A549 (cell line): Measurements from ENCODE around the gene TBC1D19. TPM values are rescaled to one million over a fixed set of nuclear protein-coding genes. Genes with fewer than 3 reads are reported as not detected.

Source experiments
- ATAC-seq, 2 experiments: fragments of 200-7000 bp in 1 of 2; fragments of >200 bp in 1 of 2; cut with Nextera tagmentation in 1 of 2; cut with Tn5 transposase in 1 of 2; 3 replicates each; pipeline versions ENCODE4 v1.8.0 to v1.9.1; 2018 to 2020; ENCODE audit warnings: mild to moderate bottlenecking in 1 of 2, moderate library complexity in 1 of 2
- CTCF ChIA-PET: fragments of 300-600 bp; sonication (Branson Sonifier 250); formaldehyde crosslinking; extraction: SDS; loops from one replicate; lab custom pipeline; 2021; ENCODE audit warnings: antibody characterized with exemption, inconsistent platforms; lab: Yijun Ruan, JAX
- POLR2A ChIA-PET: fragments of 350-600 bp; formaldehyde crosslinking; extraction: SDS; loops from one replicate; lab custom pipeline; 2021; ENCODE audit warnings: antibody characterized with exemption, inconsistent platforms; lab: Yijun Ruan, JAX
- DNase-seq, 2 experiments: peaks; one replicate each; pipeline versions ENCODE4 v3.0.0 to v3.0.0-alpha.2; 2011 to 2016; ENCODE audit warnings: low read depth in 1 of 2, low spot score in 1 of 2
- FAIRE-seq: peaks from 2 replicates; lab custom pipeline; 2011; peaks lifted over from hg19 to GRCh38; lab: Jason Lieb, UNC
- H3K27ac ChIP-seq, 2 experiments: fragments of >200 bp; sonication (Bioruptor Twin); formaldehyde crosslinking; 3 replicates each; pipeline ENCODE4 v1.5.1; 2016 to 2017
- H3K4me1 ChIP-seq: fragments of >200 bp; sonication (Bioruptor Twin); formaldehyde crosslinking; 3 replicates; pipeline ENCODE4 v1.6.1; 2016
- H3K4me2 ChIP-seq: fragments of >200 bp; sonication (Bioruptor Twin); formaldehyde crosslinking; 3 replicates; pipeline ENCODE4 v1.6.1; 2016
- H3K4me3 ChIP-seq: fragments of >200 bp; sonication (Bioruptor Twin); formaldehyde crosslinking; 3 replicates; pipeline ENCODE4 v1.5.1; 2016
- H3K9me3 ChIP-seq: fragments of >200 bp; sonication (Bioruptor Twin); formaldehyde crosslinking; 3 replicates; pipeline ENCODE4 v1.6.1; 2016
- GATA3 ChIP-seq: IDR thresholded peaks from 2 replicates; pipeline ENCODE4 v1.6.1; 2012; ENCODE audit warnings: borderline replicate concordance
- HDAC2 ChIP-seq: fragments of 200-600 bp; sonication (generic); IDR thresholded peaks from 2 replicates; pipeline ENCODE4 v1.6.1; 2016
- HEYL ChIP-seq: fragments of 250-450 bp; sonication (Bioruptor Pico); IDR thresholded peaks from 2 replicates; pipeline ENCODE4 v1.8.0; 2021; ENCODE audit warnings: mild to moderate bottlenecking, moderate library complexity
- HOXB13 ChIP-seq: fragments of 250-450 bp; sonication (Bioruptor Pico); IDR thresholded peaks from 2 replicates; pipeline ENCODE4 v1.5.0; 2020; ENCODE audit warnings: low read depth, mild to moderate bottlenecking, moderate library complexity
- JUNB ChIP-seq: fragments of >200 bp; sonication (Bioruptor Twin); formaldehyde crosslinking; IDR thresholded peaks from 2 replicates; pipeline ENCODE4 v1.6.1; 2016
- MAZ ChIP-seq: fragments of 150-350 bp; IDR thresholded peaks from 2 replicates; pipeline ENCODE4 v1.6.1; 2014; ENCODE audit warnings: antibody characterized with exemption, low read depth, low read length, borderline replicate concordance
- NPAS2 ChIP-seq: fragments of 250-450 bp; sonication (Bioruptor Pico); IDR thresholded peaks from 2 replicates; pipeline ENCODE4 v1.8.0; 2022; ENCODE audit warnings: mild to moderate bottlenecking, moderate library complexity, borderline replicate concordance
- NR3C1 ChIP-seq: fragments of >200 bp; sonication (Bioruptor Twin); formaldehyde crosslinking; IDR thresholded peaks from 3 replicates; pipeline ENCODE4 v1.6.1; 2017
- PHF8 ChIP-seq: fragments of 200-600 bp; sonication (generic); IDR thresholded peaks from 2 replicates; pipeline ENCODE4 v1.6.1; 2016; ENCODE audit warnings: low read depth, mild to moderate bottlenecking, antibody characterized with exemption, moderate library complexity, borderline replicate concordance
- RAD21 ChIP-seq, 2 experiments: fragments of >200 bp in 1 of 2; sonication (Bioruptor Twin) in 1 of 2; formaldehyde crosslinking in 1 of 2; IDR thresholded peaks in 1 of 2; conservative IDR thresholded peaks in 1 of 2; 2 replicates in 1 of 2; 3 replicates in 1 of 2; pipeline ENCODE4 v1.6.1; 2012 to 2018; ENCODE audit warnings: inconsistent platforms in 1 of 2
- RNF2 ChIP-seq: fragments of 200-600 bp; sonication (generic); IDR thresholded peaks from 2 replicates; pipeline ENCODE4 v1.6.1; 2016; ENCODE audit warnings: low read depth, mild to moderate bottlenecking, antibody characterized with exemption, moderate library complexity, borderline replicate concordance
- SREBF2 ChIP-seq: fragments of 450-650 bp; IDR thresholded peaks from 2 replicates; pipeline ENCODE4 v1.6.1; 2014; ENCODE audit warnings: mild to moderate bottlenecking, moderate library complexity
- TFCP2L1 ChIP-seq: fragments of 250-450 bp; sonication (Bioruptor Pico); IDR thresholded peaks from 2 replicates; pipeline ENCODE4 v1.5.0; 2021; ENCODE audit warnings: mild to moderate bottlenecking
- ZC3H11A ChIP-seq: fragments of 450-650 bp; IDR thresholded peaks from 2 replicates; pipeline ENCODE4 v1.6.1; 2014; ENCODE audit warnings: antibody characterized with exemption, mild to moderate bottlenecking
- WGBS: methylation state at CpG from one replicate; pipeline ENCODE4 v1.1.6; 2017; ENCODE audit errors: missing lambda C conversion rate; 5-methylcytosine and 5-hydroxymethylcytosine counted together
- polyA plus RNA-seq, 4 experiments: library from polyadenylated mRNA; depleted of rRNA in 3 of 4; stranded (reverse); fragments of >200 nt; fragmentation: RNase III in 1 of 4; extraction: RNeasy Plus Mini Kit Qiagen cat#74134 plus additional on column Dnase treatment in 1 of 4; gene quantifications; 2 replicates in 3 of 4; 3 replicates in 1 of 4; pipeline ENCODE4 v1.2.3, GENCODE V29; 2011 to 2017
- TF ChIP-seq, protein P1 (sequence below): IDR thresholded peaks from 2 replicates; pipeline ENCODE4 v1.6.1; 2012; ENCODE audit warnings: low read depth, borderline replicate concordance
- TF ChIP-seq, protein P2 (sequence below): fragments of 450-650 bp; IDR thresholded peaks from 2 replicates; pipeline ENCODE4 v1.6.1; 2014; ENCODE audit warnings: antibody characterized with exemption
- TF ChIP-seq, protein P3 (sequence below): fragments of 250-450 bp; sonication (Bioruptor Pico); IDR thresholded peaks from 2 replicates; pipeline ENCODE4 v1.5.0; 2020; ENCODE audit warnings: low read depth, mild to moderate bottlenecking, moderate library complexity
- TF ChIP-seq, protein P4 (sequence below): fragments of 200-600 bp; sonication (generic); IDR thresholded peaks from 2 replicates; pipeline ENCODE4 v1.6.1; 2016; ENCODE audit warnings: antibody characterized with exemption, mild to moderate bottlenecking, moderate library complexity
- TF ChIP-seq, protein P5 (sequence below): fragments of 150-350 bp; IDR thresholded peaks from 2 replicates; pipeline ENCODE4 v1.6.1; 2014; ENCODE audit warnings: low read depth, mild to moderate bottlenecking, low read length
- TF ChIP-seq, protein P6 (sequence below): fragments of >200 bp; sonication (Bioruptor Twin); formaldehyde crosslinking; IDR thresholded peaks from 3 replicates; pipeline ENCODE4 v1.6.1; 2016

Gene TBC1D19
- polyA plus RNA-seq, 2 of the 4 experiments (the other 2 are of a cell fraction), result 4.1 to 11.7 TPM

DNA sequence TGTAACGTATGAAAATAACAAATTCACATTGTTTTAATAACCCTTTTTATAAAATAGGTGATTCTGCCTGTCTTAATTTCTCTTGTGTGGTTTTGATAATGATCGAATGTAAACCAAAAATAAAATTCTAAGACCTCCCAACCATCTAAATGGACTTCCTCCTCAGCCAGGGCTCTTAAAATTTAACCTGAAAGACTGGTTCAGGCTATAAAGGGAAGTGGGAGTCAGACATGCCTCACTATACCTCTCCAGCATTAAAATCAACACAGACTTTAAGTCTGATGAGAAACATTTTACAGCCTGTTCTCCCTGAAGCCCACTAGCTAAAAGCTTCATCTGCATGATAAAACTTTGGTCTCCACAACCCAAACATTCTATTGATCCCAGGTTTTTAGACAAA, 179.2 kb downstream of the TBC1D19 start:
- ATAC-seq (no peak), FAIRE-seq (no peak), DNase-seq (no peak)
- TF ChIP-seq, protein P1, sequence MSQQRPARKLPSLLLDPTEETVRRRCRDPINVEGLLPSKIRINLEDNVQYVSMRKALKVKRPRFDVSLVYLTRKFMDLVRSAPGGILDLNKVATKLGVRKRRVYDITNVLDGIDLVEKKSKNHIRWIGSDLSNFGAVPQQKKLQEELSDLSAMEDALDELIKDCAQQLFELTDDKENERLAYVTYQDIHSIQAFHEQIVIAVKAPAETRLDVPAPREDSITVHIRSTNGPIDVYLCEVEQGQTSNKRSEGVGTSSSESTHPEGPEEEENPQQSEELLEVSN, result no peak
- TF ChIP-seq, protein P2, sequence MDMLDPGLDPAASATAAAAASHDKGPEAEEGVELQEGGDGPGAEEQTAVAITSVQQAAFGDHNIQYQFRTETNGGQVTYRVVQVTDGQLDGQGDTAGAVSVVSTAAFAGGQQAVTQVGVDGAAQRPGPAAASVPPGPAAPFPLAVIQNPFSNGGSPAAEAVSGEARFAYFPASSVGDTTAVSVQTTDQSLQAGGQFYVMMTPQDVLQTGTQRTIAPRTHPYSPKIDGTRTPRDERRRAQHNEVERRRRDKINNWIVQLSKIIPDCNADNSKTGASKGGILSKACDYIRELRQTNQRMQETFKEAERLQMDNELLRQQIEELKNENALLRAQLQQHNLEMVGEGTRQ, result no peak
- no peak for TF ChIP-seq HEYL (CRISPR knock-in tag)
- no peak for TF ChIP-seq HDAC2
- TF ChIP-seq, protein P3, sequence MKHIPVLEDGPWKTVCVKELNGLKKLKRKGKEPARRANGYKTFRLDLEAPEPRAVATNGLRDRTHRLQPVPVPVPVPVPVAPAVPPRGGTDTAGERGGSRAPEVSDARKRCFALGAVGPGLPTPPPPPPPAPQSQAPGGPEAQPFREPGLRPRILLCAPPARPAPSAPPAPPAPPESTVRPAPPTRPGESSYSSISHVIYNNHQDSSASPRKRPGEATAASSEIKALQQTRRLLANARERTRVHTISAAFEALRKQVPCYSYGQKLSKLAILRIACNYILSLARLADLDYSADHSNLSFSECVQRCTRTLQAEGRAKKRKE (CRISPR knock-in tag), result no peak
- no peak for TF ChIP-seq NR3C1
- TF ChIP-seq JUNB, result no peak
- no peak for TF ChIP-seq PHF8
- TF ChIP-seq MAZ, result no peak
- TF ChIP-seq GATA3, result no peak
- TF ChIP-seq RNF2, result no peak
- no peak for TF ChIP-seq NPAS2 (CRISPR knock-in tag)
- TF ChIP-seq ZC3H11A, result no peak
- TF ChIP-seq, protein P4, sequence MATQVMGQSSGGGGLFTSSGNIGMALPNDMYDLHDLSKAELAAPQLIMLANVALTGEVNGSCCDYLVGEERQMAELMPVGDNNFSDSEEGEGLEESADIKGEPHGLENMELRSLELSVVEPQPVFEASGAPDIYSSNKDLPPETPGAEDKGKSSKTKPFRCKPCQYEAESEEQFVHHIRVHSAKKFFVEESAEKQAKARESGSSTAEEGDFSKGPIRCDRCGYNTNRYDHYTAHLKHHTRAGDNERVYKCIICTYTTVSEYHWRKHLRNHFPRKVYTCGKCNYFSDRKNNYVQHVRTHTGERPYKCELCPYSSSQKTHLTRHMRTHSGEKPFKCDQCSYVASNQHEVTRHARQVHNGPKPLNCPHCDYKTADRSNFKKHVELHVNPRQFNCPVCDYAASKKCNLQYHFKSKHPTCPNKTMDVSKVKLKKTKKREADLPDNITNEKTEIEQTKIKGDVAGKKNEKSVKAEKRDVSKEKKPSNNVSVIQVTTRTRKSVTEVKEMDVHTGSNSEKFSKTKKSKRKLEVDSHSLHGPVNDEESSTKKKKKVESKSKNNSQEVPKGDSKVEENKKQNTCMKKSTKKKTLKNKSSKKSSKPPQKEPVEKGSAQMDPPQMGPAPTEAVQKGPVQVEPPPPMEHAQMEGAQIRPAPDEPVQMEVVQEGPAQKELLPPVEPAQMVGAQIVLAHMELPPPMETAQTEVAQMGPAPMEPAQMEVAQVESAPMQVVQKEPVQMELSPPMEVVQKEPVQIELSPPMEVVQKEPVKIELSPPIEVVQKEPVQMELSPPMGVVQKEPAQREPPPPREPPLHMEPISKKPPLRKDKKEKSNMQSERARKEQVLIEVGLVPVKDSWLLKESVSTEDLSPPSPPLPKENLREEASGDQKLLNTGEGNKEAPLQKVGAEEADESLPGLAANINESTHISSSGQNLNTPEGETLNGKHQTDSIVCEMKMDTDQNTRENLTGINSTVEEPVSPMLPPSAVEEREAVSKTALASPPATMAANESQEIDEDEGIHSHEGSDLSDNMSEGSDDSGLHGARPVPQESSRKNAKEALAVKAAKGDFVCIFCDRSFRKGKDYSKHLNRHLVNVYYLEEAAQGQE, result no peak
- TF ChIP-seq, protein P5, sequence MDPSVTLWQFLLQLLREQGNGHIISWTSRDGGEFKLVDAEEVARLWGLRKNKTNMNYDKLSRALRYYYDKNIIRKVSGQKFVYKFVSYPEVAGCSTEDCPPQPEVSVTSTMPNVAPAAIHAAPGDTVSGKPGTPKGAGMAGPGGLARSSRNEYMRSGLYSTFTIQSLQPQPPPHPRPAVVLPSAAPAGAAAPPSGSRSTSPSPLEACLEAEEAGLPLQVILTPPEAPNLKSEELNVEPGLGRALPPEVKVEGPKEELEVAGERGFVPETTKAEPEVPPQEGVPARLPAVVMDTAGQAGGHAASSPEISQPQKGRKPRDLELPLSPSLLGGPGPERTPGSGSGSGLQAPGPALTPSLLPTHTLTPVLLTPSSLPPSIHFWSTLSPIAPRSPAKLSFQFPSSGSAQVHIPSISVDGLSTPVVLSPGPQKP, result no peak
- TF ChIP-seq, protein P6, sequence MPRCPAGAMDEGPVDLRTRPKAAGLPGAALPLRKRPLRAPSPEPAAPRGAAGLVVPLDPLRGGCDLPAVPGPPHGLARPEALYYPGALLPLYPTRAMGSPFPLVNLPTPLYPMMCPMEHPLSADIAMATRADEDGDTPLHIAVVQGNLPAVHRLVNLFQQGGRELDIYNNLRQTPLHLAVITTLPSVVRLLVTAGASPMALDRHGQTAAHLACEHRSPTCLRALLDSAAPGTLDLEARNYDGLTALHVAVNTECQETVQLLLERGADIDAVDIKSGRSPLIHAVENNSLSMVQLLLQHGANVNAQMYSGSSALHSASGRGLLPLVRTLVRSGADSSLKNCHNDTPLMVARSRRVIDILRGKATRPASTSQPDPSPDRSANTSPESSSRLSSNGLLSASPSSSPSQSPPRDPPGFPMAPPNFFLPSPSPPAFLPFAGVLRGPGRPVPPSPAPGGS, result no peak
- no peak for TF ChIP-seq SREBF2
- no peak for TF ChIP-seq HOXB13 (CRISPR knock-in tag)
- TF ChIP-seq TFCP2L1 (CRISPR knock-in tag), result no peak
- TF ChIP-seq RAD21 (conservative IDR thresholded peaks at IDR 0.05 in 1 of 2, IDR thresholded peaks at IDR 0.05 in 1 of 2), result no peak
- H3K4me2 ChIP-seq, result no peak overlapping the region
- H3K4me3 ChIP-seq, result no peak overlapping the region
- ChIA-PET POLR2A (no interaction called here), CTCF (no interaction called here)
- H3K27ac ChIP-seq, result no peak overlapping the region
- H3K9me3 ChIP-seq, result no peaks in the 10 kb centered on the region
- no peaks in the 10 kb centered on the region for H3K4me1 ChIP-seq
- 82% methylated on average over 2 of the region's 2 CpGs for WGBS
